Measurements from ENCODE around the gene POLG. TPM values are rescaled to one million over a fixed set of nuclear protein-coding genes. Genes with fewer than 3 reads are reported as not detected.

POLG gene
- 39.7 TPM for total RNA-seq

DNA sequence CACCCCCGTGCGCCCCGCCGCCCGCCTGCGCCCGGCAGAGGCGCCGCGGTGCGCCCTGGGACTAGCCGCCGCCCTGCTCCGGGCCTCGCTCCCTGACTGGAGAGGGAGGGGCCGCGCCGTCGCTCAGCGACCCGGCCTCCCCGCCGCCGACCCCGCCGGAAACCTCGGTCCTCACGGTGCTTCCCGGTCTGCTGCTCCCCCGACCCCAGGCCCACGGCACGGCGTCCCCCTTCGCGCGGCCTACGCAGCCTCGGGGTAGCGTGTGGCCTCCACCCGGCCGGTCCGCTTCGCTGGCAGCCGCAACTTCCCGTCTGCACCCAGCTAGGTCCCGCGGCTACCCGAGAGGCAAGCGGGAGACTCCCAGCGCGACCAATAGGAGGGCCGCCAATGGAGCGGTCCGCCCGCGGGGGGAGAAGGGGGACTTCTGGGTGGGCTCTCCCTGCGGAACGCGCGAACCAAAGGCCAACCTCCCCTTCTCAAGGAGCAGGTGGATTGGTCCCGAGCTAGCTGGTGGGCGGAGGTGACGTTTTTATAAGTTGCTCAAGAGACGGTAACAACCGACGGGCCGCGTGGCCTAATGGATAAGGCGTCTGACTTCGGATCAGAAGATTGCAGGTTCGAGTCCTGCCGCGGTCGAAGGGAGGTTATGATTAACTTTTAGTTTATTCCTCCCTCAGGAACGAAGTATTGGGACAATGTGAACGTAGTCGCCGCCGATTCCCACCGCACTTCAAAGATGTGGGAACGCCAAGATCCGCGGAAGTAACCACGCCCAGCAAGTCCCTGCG is at the start of gene POLG:
TSS of gene POLG (minus strand) at position 315 of the 788 bp plus-strand sequence. CDS start 1,070 bp downstream, outside the sequence.
- Histone ChIP-seq H3K4me1 (ENCODE audit: control insufficient read depth in 3 of 3, insufficient read depth in 3 of 3, low read length in 3 of 3) (peaks cover 39 to 53% (median 41%) of the 10 kb centered on the region in 3 donors), H3K36me3 (ENCODE audit: control insufficient read depth in 3 of 3, insufficient read depth in 3 of 3, low read length in 3 of 3) (peaks cover 25 to 33% (median 30%) of the 10 kb centered on the region in 3 donors), H3K4me3 (ENCODE audit: low read length in 3 of 3) (peak within 1 kb of the TSS; percentile 85 to 88 (median 87)), H3K9ac (ENCODE audit: low read depth in 1 of 3, low read length in 3 of 3) (peak within 1 kb of the TSS; percentile 81 to 90 (median 87)), H3K27me3 (ENCODE audit: control insufficient read depth in 3 of 3, insufficient read depth in 3 of 3, low read length in 3 of 3) (no peaks in the 10 kb centered on the region), H3K9me3 (ENCODE audit: control insufficient read depth in 3 of 3, low read length in 3 of 3) (no peaks in the 10 kb centered on the region), H3K27ac (ENCODE audit: low read depth, low read length) (peak within 1 kb of the TSS; percentile 78)

DNA sequence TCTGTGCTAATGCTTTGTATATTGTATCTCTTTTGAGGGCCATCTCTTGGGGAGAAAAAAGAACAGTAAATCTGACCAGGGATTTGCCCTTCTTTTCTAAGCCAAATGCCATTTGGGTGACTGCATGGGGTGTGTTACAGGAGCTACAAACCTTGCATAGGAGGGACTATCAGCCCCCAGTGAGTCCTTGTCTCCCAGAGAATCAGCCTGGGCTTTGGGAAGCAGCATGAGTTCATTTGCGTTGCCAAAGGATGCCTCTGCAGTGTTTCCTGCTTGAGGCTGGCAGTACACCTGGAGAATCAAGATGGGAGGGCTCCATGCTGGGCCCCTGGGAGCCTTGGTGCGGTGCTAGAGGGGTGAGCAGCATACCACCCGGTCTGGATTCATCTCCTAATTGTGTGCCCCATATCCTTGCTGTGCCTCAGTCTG is 49.6 kb upstream of the POLG start:
- no peak overlapping the region for H3K27ac ChIP-seq (ENCODE audit: low read depth, low read length)
- H3K4me1 ChIP-seq (ENCODE audit: control insufficient read depth in 3 of 3, insufficient read depth in 3 of 3, low read length in 3 of 3) = peaks cover 0 to 3% (median 0%) of the 10 kb centered on the region in 3 donors
- peaks cover 29 to 51% (median 29%) of the 10 kb centered on the region in 3 donors for H3K27me3 ChIP-seq (ENCODE audit: control insufficient read depth in 3 of 3, insufficient read depth in 3 of 3, low read length in 3 of 3)
- no peak overlapping the region for H3K4me3 ChIP-seq (ENCODE audit: low read length in 3 of 3)
- no peak overlapping the region for H3K9ac ChIP-seq (ENCODE audit: low read depth in 1 of 3, low read length in 3 of 3)
- H3K36me3 ChIP-seq (ENCODE audit: control insufficient read depth in 3 of 3, insufficient read depth in 3 of 3, low read length in 3 of 3) = no peaks in the 10 kb centered on the region
- H3K9me3 ChIP-seq (ENCODE audit: control insufficient read depth in 3 of 3, low read length in 3 of 3) = no peaks in the 10 kb centered on the region

DNA sequence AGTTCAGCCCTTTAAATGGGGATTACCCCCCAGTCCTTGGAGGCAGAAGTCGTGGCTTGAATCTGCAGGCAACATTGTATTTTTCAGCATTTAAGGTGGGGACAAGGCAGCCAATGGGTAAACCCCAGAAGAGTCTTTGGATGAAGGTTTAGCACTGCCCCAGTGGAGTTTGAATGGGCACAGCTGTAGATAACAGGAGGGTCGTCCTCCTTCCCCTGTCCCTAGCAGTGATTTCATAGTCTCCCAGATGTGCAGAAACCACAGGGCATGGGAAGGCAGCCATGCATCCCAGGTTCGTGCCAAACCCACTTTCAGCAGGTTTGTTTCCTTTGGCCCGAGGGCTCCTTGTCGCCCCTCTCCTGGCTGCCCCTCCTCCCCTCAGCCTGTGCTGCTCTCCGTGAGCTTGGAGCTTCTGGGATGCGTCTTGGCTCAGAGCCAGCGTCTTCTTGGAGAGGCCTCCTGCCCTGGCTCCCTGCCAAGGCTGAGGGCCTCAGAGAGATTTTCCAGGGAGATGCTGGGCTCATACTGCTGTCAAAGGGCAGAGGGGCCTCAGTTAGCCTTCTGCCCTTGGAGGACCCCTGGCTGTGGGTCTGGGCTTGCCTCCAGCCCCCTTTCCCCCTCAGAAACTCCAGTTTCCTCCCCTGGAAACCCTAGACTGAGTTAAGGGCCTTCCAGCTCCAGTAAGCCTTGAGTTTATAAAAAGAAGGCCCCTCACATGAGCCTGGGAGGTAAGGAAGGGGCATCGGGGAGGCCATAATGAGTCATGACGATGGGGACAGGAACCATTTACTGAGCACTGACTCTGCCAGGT is 48.9 kb upstream of the POLG start:
- Histone ChIP-seq H3K36me3 (ENCODE audit: control insufficient read depth in 3 of 3, insufficient read depth in 3 of 3, low read length in 3 of 3) (no peaks in the 10 kb centered on the region), H3K4me1 (ENCODE audit: control insufficient read depth in 3 of 3, insufficient read depth in 3 of 3, low read length in 3 of 3) (peaks cover 3 to 8% (median 4%) of the 10 kb centered on the region in 3 donors), H3K27ac (ENCODE audit: low read depth, low read length) (no peak overlapping the region), H3K9me3 (ENCODE audit: control insufficient read depth in 3 of 3, low read length in 3 of 3) (no peaks in the 10 kb centered on the region), H3K27me3 (ENCODE audit: control insufficient read depth in 3 of 3, insufficient read depth in 3 of 3, low read length in 3 of 3) (peaks cover 30 to 51% (median 35%) of the 10 kb centered on the region in 3 donors), H3K4me3 (ENCODE audit: low read length in 3 of 3) (no peak overlapping the region), H3K9ac (ENCODE audit: low read depth in 1 of 3, low read length in 3 of 3) (no peak overlapping the region)

DNA sequence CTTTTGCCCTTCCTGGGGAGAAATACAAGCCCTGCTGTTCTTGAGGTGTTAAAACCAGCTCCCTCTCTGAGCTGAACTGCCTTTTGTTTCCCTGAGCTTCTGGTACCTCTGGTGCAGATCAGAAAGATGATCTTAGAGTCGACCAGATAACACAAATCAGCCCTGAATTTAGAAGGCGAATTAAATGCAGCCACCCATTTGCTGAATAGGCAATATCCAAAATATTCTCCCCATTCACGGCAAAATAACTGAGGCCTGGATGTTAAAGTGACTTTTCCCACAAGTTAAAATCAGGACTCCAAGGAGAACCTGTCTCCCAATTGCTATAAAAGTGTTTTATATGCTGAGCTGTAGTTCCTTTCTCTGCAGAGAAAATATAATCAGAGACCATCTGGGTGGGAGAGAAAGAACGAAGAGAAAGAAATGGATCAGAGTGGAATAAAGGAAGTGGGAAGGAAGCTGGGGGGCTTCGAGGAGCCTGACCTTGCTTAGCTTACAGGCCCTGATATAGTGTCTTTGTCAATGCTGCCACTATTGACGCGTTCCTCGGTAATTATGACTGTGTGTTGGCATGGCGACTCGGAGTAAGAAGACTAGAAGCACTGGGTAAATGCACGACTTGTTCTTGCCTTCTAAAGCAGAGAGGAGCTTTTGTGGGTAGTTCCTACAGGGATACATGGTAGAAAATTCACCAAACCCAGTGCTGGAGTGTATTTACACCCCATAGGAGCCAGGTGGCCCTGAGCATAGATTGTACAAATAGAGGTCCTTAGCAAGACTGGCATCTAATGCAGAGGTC is 47.5 kb upstream of the POLG start:
- no peak overlapping the region for H3K4me3 ChIP-seq (ENCODE audit: low read length in 3 of 3)
- H3K4me1 ChIP-seq (ENCODE audit: control insufficient read depth in 3 of 3, insufficient read depth in 3 of 3, low read length in 3 of 3) = peaks cover 8 to 13% (median 8%) of the 10 kb centered on the region in 3 donors
- H3K27me3 ChIP-seq (ENCODE audit: control insufficient read depth in 3 of 3, insufficient read depth in 3 of 3, low read length in 3 of 3) = peaks cover 42 to 61% (median 50%) of the 10 kb centered on the region in 3 donors
- H3K9ac ChIP-seq (ENCODE audit: low read depth in 1 of 3, low read length in 3 of 3) = no peak overlapping the region
- H3K9me3 ChIP-seq (ENCODE audit: control insufficient read depth in 3 of 3, low read length in 3 of 3) = no peaks in the 10 kb centered on the region
- no peaks in the 10 kb centered on the region for H3K36me3 ChIP-seq (ENCODE audit: control insufficient read depth in 3 of 3, insufficient read depth in 3 of 3, low read length in 3 of 3)
- H3K27ac ChIP-seq (ENCODE audit: low read depth, low read length) = no peak overlapping the region

DNA sequence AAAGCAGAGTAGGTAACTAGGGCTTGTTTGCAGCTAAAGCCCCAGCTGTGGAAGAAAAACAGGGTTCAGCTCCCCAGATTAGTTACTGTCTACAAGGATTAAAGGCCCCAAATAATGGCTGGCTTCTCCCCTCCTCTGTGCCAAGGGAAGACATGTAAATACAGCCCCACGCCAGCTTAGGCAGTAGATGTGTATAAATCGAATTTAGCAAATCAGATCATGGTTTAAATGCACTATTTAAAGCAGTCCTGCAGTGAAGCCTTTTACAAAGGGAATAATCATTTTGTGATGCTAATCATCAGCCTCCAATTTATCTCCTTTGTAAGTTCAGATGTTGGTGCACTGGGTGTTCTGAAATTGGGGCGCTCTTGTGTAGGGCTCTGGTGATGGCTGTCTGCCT is 46.7 kb upstream of the POLG start:
- Histone ChIP-seq H3K4me3 (ENCODE audit: low read length in 3 of 3) (no peak overlapping the region), H3K9me3 (ENCODE audit: control insufficient read depth in 3 of 3, low read length in 3 of 3) (no peaks in the 10 kb centered on the region), H3K4me1 (ENCODE audit: control insufficient read depth in 3 of 3, insufficient read depth in 3 of 3, low read length in 3 of 3) (peaks cover 8 to 13% (median 8%) of the 10 kb centered on the region in 3 donors), H3K27ac (ENCODE audit: low read depth, low read length) (no peak overlapping the region), H3K27me3 (ENCODE audit: control insufficient read depth in 3 of 3, insufficient read depth in 3 of 3, low read length in 3 of 3) (peaks cover 50 to 69% (median 58%) of the 10 kb centered on the region in 3 donors), H3K36me3 (ENCODE audit: control insufficient read depth in 3 of 3, insufficient read depth in 3 of 3, low read length in 3 of 3) (no peaks in the 10 kb centered on the region), H3K9ac (ENCODE audit: low read depth in 1 of 3, low read length in 3 of 3) (no peak overlapping the region)

DNA sequence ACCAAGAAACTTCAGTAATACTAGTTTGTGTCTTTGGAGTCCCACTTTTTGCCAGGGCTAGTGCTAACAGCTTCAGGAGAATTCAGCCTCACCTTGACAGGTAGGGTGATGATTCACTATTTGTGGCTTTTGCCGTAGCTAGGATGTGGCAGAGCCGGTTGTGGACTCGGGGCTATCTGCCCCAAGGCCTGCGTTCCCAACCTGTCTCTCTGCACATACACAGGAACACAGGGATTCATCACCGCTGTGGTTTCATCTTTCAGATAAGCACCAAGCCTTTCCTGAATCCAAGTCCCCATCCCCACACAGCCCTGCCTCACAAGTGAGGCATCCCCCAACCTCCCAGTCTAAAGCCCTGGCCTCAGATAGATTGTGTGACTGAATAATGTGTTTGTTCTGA is 45.2 kb upstream of the POLG start:
- Histone ChIP-seq H3K36me3 (ENCODE audit: control insufficient read depth in 3 of 3, insufficient read depth in 3 of 3, low read length in 3 of 3) (no peaks in the 10 kb centered on the region), H3K4me3 (ENCODE audit: low read length in 3 of 3) (no peak overlapping the region), H3K27me3 (ENCODE audit: control insufficient read depth in 3 of 3, insufficient read depth in 3 of 3, low read length in 3 of 3) (peaks cover 63 to 78% (median 71%) of the 10 kb centered on the region in 3 donors), H3K9me3 (ENCODE audit: control insufficient read depth in 3 of 3, low read length in 3 of 3) (no peaks in the 10 kb centered on the region), H3K9ac (ENCODE audit: low read depth in 1 of 3, low read length in 3 of 3) (no peak overlapping the region), H3K4me1 (ENCODE audit: control insufficient read depth in 3 of 3, insufficient read depth in 3 of 3, low read length in 3 of 3) (peaks cover 8 to 13% (median 8%) of the 10 kb centered on the region in 3 donors), H3K27ac (ENCODE audit: low read depth, low read length) (no peak overlapping the region)

DNA sequence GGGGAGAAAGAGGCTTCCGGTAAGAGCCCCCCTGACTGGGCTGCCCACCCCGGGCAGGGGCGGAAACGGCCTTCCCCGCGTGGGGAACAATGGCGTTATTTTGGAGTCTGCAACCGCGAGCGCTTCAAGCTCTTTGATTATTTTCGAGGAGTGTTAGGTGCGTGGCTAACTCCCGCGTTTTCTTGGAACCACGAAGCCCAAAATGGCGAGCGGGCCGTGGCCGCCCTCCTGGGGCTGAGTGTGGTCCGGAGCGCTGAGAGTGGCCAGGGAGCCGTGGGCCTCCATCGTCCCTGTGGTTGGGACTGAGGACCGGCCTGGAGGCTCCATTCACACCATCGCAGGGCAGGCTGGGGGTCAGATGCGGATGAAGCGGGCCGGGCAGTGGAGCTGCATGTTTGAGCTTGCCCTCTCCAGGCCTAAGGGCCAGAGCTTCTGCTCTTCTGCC is 44.6 kb upstream of the POLG start:
- Histone ChIP-seq H3K9ac (ENCODE audit: low read depth in 1 of 3, low read length in 3 of 3) (no peak overlapping the region), H3K9me3 (ENCODE audit: control insufficient read depth in 3 of 3, low read length in 3 of 3) (no peaks in the 10 kb centered on the region), H3K4me1 (ENCODE audit: control insufficient read depth in 3 of 3, insufficient read depth in 3 of 3, low read length in 3 of 3) (peaks cover 8 to 13% (median 8%) of the 10 kb centered on the region in 3 donors), H3K27me3 (ENCODE audit: control insufficient read depth in 3 of 3, insufficient read depth in 3 of 3, low read length in 3 of 3) (peaks cover 68 to 84% (median 77%) of the 10 kb centered on the region in 3 donors), H3K27ac (ENCODE audit: low read depth, low read length) (no peak overlapping the region), H3K36me3 (ENCODE audit: control insufficient read depth in 3 of 3, insufficient read depth in 3 of 3, low read length in 3 of 3) (no peaks in the 10 kb centered on the region), H3K4me3 (ENCODE audit: low read length in 3 of 3) (peak overlapping the region in 1 of 3 donors; percentile 46)

DNA sequence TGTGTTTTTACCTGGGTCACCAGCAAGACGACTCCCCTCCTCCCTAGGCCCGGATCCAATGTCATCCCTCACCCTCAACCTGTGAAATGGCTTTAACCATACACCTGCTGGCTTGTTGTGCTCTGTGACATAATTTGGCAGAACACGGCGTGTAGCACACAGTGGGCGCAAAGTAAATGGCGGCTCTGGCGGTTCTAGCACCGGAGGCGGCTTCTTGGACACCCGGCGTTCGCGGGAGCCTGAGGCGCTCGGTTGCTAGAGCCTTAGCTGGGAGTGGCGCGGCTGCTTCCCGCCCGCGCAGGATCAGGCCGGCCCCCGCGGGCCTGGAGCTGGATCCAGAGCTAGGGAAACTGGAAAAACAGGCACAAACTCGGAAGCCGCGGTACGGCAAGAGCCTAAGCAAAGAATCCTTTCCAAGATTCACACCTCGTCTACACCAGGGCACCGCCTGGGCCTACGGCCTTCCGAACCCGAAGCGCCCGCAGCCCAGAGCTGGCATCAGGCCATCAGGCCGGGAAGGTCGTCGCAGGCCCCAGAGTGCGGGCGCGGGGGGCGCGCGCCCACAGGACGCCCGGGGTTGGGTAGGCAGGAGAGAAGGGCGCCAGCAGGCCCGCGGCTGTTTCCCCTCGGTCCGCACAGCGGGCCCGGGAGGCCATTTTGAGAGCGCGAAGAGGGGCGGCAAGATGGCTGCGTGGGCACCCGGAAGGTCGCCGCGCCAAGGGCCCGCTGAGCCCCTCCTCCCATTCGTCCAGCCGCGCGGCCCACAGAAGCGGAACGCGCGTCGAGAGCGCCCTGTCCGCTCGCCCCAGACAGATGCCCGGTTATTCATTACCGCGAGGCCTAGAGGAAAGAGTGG is 43.9 kb upstream of the POLG start:
- Histone ChIP-seq H3K4me3 (ENCODE audit: low read length in 3 of 3) (peak overlapping the region in 2 of 3 donors; percentile 35 to 46), H3K9me3 (ENCODE audit: control insufficient read depth in 3 of 3, low read length in 3 of 3) (no peaks in the 10 kb centered on the region), H3K9ac (ENCODE audit: low read depth in 1 of 3, low read length in 3 of 3) (no peak overlapping the region), H3K4me1 (ENCODE audit: control insufficient read depth in 3 of 3, insufficient read depth in 3 of 3, low read length in 3 of 3) (peaks cover 8 to 13% (median 8%) of the 10 kb centered on the region in 3 donors), H3K36me3 (ENCODE audit: control insufficient read depth in 3 of 3, insufficient read depth in 3 of 3, low read length in 3 of 3) (no peaks in the 10 kb centered on the region), H3K27ac (ENCODE audit: low read depth, low read length) (no peak overlapping the region), H3K27me3 (ENCODE audit: control insufficient read depth in 3 of 3, insufficient read depth in 3 of 3, low read length in 3 of 3) (peaks cover 71 to 88% (median 84%) of the 10 kb centered on the region in 3 donors)
